T-helper 1 cell (primary cell): ENCODE measurements around the gene GDPD1.
"Not testable (repeated sequence)": the region's sequence is repeated elsewhere in the genome, so short reads cannot be mapped to it uniquely, and the experiment has no call there.

Source experiments
- DNase-seq, 5 donors: peaks; one replicate each; pipeline ENCODE4 v3.0.0-alpha.2; 2012 to 2020
- total RNA-seq, 4 donors: gene quantifications; one replicate each; lab custom pipeline; 2026; lab: John Stamatoyannopoulos, UW

Gene GDPD1
- total RNA-seq: 2.1 to 4.2 (median 2.5) reads per million in 4 donors

GRCh38 chr17:59220328-59221158 is at the start of gene GDPD1:
GDPD1 (plus strand) TSS chr17:59220511; CDS start chr17:59220610, 99 bp downstream.
- peak; percentile 94 to 99 (median 95) for DNase-seq

GRCh38 chr17:59172436-59173004 is 47.8 kb upstream of the GDPD1 start:
- no peak for DNase-seq

GRCh38 chr17:59174671-59175070 is 45.6 kb upstream of the GDPD1 start:
- no peak for DNase-seq

GRCh38 chr17:59175076-59175475 is 45.2 kb upstream of the GDPD1 start:
- DNase-seq: no peak

GRCh38 chr17:59178266-59178985 is 41.9 kb upstream of the GDPD1 start:
- DNase-seq: no peak

- DNase-seq: not testable (repeated sequence)
These were observed 40.7 kb upstream of the GDPD1 start for GRCh38 chr17:59179601-59180000.

GRCh38 chr17:59180626-59181025 is 39.7 kb upstream of the GDPD1 start:
- no peak for DNase-seq

GRCh38 chr17:59181481-59181880 is 38.8 kb upstream of the GDPD1 start:
- DNase-seq: no peak

- DNase-seq: no peak
These were observed 34.3 kb upstream of the GDPD1 start for GRCh38 chr17:59185997-59186396.

- DNase-seq: no peak
These were observed 33.5 kb upstream of the GDPD1 start for GRCh38 chr17:59186850-59187249.

GRCh38 chr17:59190806-59191205 is 29.5 kb upstream of the GDPD1 start:
- DNase-seq: no peak

- no peak for DNase-seq
These were observed 26.9 kb upstream of the GDPD1 start for GRCh38 chr17:59193336-59193862.

- DNase-seq: no peak
These were observed 20.9 kb upstream of the GDPD1 start for GRCh38 chr17:59199398-59199797.

- DNase-seq: no peak
These were observed 18.0 kb upstream of the GDPD1 start for GRCh38 chr17:59202320-59202719.

- no peak for DNase-seq
These were observed 941 bp upstream of the GDPD1 start for GRCh38 chr17:59219370-59219769.

GRCh38 chr17:59219992-59220327 is 351 bp upstream of the GDPD1 start:
- DNase-seq: no peak

GRCh38 chr17:59221159-59221847 is 992 bp downstream of the GDPD1 start:
- no peak for DNase-seq

- no peak for DNase-seq
These were observed 3.5 kb downstream of the GDPD1 start for GRCh38 chr17:59223813-59224212.

- DNase-seq: not testable (repeated sequence)
These were observed 8.3 kb downstream of the GDPD1 start for GRCh38 chr17:59228588-59228987.

GRCh38 chr17:59230764-59231163 is 10.5 kb downstream of the GDPD1 start:
- DNase-seq: no peak

GRCh38 chr17:59234631-59235030 is 14.3 kb downstream of the GDPD1 start:
- DNase-seq: no peak

GRCh38 chr17:59238906-59239305 is 18.6 kb downstream of the GDPD1 start:
- DNase-seq: no peak

- DNase-seq: no peak
These were observed 23.8 kb downstream of the GDPD1 start for GRCh38 chr17:59244081-59244480.
